Activated CD8-positive, alpha-beta T cell treated with anti-CD3 and anti-CD28 coated beads for 36 hours (primary cell): Measurements from ENCODE around the gene ADGRB3. TPM values are rescaled to one million over a fixed set of nuclear protein-coding genes. Genes with fewer than 3 reads are reported as not detected.

Experiments used
- ATAC-seq: fragments of 200-7000 bp; cut with Tn5 transposase; one replicate; pipeline ENCODE4 v1.10.0; 2021; ENCODE audit warnings: mild to moderate bottlenecking, moderate library complexity
- CTCF ChIA-PET: fragments of 350-600 bp; sonication (Branson Sonifier 250); formaldehyde crosslinking; loops from one replicate; lab custom pipeline; 2021; ENCODE audit warnings: antibody characterized with exemption; lab: Charles Lee
- POLR2A ChIA-PET: fragments of 350-600 bp; sonication (Branson Sonifier 250); formaldehyde crosslinking; loops from one replicate; lab custom pipeline; 2021; ENCODE audit warnings: antibody characterized with exemption; lab: Charles Lee
- DNase-seq: peaks from one replicate; pipeline ENCODE4 v3.0.0-alpha.2; 2020
- H3K27ac Mint-ChIP-seq: one replicate; pipeline ENCODE4 v1.8.0; 2021; ENCODE audit warnings: mild to moderate bottlenecking, mixed read lengths
- H3K27me3 Mint-ChIP-seq: one replicate; pipeline ENCODE4 v1.8.0; 2021; ENCODE audit warnings: mixed read lengths
- H3K36me3 Mint-ChIP-seq: one replicate; pipeline ENCODE4 v1.8.0; 2021; ENCODE audit warnings: low read depth, mixed read lengths
- H3K4me1 Mint-ChIP-seq: one replicate; pipeline ENCODE4 v1.8.0; 2021; ENCODE audit warnings: low read depth, mixed read lengths
- H3K4me3 Mint-ChIP-seq: one replicate; pipeline ENCODE4 v1.8.0; 2021; ENCODE audit warnings: mild to moderate bottlenecking, moderate library complexity, mixed read lengths
- H3K9me3 Mint-ChIP-seq: one replicate; pipeline ENCODE4 v1.8.0; 2021; ENCODE audit warnings: mixed read lengths
- CTCF ChIP-seq: fragments of 200-600 bp; IDR thresholded peaks from one replicate; pipeline ENCODE4 v1.8.0; 2022; ENCODE audit warnings: antibody characterized with exemption, mild to moderate bottlenecking
- intact Hi-C: fragments of 100-400 bp; cut with micrococcal nuclease; formaldehyde crosslinking; loops from one replicate; pipeline ENCODE4 v1.10.0; 2022
- total RNA-seq, 2 experiments: library from RNA; stranded (reverse); gene quantifications; one replicate each; pipeline ENCODE4 v1.2.3, GENCODE V29; 2021

ADGRB3 gene
- total RNA-seq, 2 experiments from 2014 or later: not detected

DNA sequence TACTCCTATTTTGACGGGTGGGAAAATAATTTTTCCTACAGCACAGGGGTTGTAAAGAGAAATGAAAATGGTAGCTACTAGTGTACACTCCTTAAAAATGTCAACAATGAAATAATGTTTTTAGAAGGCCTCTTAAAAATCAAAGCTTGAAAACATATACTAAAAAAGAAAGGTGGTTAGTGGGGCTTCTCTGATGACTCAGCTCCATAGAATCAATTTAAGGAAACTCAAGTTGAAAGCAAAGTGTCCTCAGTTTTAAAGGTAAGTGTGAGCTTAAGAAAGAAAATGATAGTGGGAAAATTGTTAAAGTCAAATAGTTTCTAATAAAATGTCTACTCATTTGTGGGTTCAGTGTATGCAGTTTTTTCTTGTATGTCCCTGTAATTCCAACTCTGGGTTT, 58.2 kb downstream of the ADGRB3 start:
- Mint-ChIP-seq H3K9me3 (no peaks in the 10 kb centered on the region), H3K27ac (no peak overlapping the region), H3K27me3 (no peaks in the 10 kb centered on the region), H3K4me1 (no peaks in the 10 kb centered on the region), H3K4me3 (no peak overlapping the region), H3K36me3 (no peaks in the 10 kb centered on the region)
- ChIA-PET POLR2A (no interaction called here), CTCF (no interaction called here)
- ATAC-seq (no peak), DNase-seq (no peak)
- intact Hi-C loops: no loop called here
- no peak for TF ChIP-seq CTCF

GRCh38 chr6:68695403-68695802, 60.3 kb downstream of the ADGRB3 start:
- Mint-ChIP-seq H3K4me1 (no peaks in the 10 kb centered on the region), H3K27ac (no peak overlapping the region), H3K9me3 (no peaks in the 10 kb centered on the region), H3K4me3 (no peak overlapping the region), H3K27me3 (no peaks in the 10 kb centered on the region), H3K36me3 (no peaks in the 10 kb centered on the region)
- ChIA-PET CTCF (no interaction called here), POLR2A (no interaction called here)
- ATAC-seq: no peak
- intact Hi-C loops: no loop called here
- TF ChIP-seq CTCF: no peak
- DNase-seq: no peak

GRCh38 chr6:68695838-68696237, 60.8 kb downstream of the ADGRB3 start:
- ChIA-PET POLR2A (interaction anchor here (0.7 to 1.1 kb wide), 2 partner anchors 16 to 61 kb away, joined by 3 read pairs; partner anchors contain the start of gene ADGRB3), CTCF (no interaction called here)
- Mint-ChIP-seq H3K9me3 (no peaks in the 10 kb centered on the region), H3K4me1 (no peaks in the 10 kb centered on the region), H3K4me3 (no peak overlapping the region), H3K36me3 (no peaks in the 10 kb centered on the region), H3K27ac (no peak overlapping the region), H3K27me3 (no peaks in the 10 kb centered on the region)
- intact Hi-C loops: no loop called here
- DNase-seq (no peak), ATAC-seq (no peak)
- no peak for TF ChIP-seq CTCF

DNA sequence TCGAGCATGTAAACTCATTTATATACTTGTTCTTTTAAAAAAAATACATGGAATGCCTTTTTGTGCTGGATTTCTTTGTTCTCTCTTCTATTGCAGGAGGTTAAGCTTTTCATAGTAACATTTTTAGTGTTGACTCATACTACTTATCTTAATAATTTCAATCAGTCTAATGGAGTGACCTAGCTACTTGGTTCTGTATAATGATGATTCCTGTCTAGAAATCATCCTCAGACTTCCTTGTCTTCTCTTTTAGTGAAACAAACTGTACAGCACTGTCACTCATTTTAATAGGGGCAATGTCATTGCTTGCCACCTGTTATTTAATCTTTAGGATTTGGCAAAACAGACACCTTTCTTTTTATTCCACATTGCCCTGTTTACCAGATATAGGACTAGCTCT, 62.3 kb downstream of the ADGRB3 start:
- POLR2A ChIA-PET: no interaction called here
- Mint-ChIP-seq H3K36me3 (no peaks in the 10 kb centered on the region), H3K4me1 (no peaks in the 10 kb centered on the region), H3K9me3 (no peaks in the 10 kb centered on the region), H3K4me3 (no peak overlapping the region), H3K27me3 (no peaks in the 10 kb centered on the region), H3K27ac (no peak overlapping the region)
- intact Hi-C loops: no loop called here
- TF ChIP-seq CTCF: no peak
- no peak for DNase-seq
- CTCF ChIA-PET: no interaction called here
- no peak for ATAC-seq

GRCh38 chr6:68701159-68701558, 66.1 kb downstream of the ADGRB3 start:
- no peak for DNase-seq
- POLR2A ChIA-PET: no interaction called here
- Mint-ChIP-seq H3K27me3 (no peaks in the 10 kb centered on the region), H3K36me3 (no peaks in the 10 kb centered on the region), H3K9me3 (no peaks in the 10 kb centered on the region), H3K27ac (no peak overlapping the region), H3K4me1 (no peaks in the 10 kb centered on the region), H3K4me3 (no peak overlapping the region)
- ATAC-seq: no peak
- intact Hi-C loops: no loop called here
- no peak for TF ChIP-seq CTCF
- CTCF ChIA-PET: no interaction called here
